ENCODE measurements around the gene CCDC144A.
"Not testable (repeated sequence)": the region's sequence is repeated elsewhere in the genome, so short reads cannot be mapped to it uniquely, and the experiment has no call there.

Gene CCDC144A, protein sequence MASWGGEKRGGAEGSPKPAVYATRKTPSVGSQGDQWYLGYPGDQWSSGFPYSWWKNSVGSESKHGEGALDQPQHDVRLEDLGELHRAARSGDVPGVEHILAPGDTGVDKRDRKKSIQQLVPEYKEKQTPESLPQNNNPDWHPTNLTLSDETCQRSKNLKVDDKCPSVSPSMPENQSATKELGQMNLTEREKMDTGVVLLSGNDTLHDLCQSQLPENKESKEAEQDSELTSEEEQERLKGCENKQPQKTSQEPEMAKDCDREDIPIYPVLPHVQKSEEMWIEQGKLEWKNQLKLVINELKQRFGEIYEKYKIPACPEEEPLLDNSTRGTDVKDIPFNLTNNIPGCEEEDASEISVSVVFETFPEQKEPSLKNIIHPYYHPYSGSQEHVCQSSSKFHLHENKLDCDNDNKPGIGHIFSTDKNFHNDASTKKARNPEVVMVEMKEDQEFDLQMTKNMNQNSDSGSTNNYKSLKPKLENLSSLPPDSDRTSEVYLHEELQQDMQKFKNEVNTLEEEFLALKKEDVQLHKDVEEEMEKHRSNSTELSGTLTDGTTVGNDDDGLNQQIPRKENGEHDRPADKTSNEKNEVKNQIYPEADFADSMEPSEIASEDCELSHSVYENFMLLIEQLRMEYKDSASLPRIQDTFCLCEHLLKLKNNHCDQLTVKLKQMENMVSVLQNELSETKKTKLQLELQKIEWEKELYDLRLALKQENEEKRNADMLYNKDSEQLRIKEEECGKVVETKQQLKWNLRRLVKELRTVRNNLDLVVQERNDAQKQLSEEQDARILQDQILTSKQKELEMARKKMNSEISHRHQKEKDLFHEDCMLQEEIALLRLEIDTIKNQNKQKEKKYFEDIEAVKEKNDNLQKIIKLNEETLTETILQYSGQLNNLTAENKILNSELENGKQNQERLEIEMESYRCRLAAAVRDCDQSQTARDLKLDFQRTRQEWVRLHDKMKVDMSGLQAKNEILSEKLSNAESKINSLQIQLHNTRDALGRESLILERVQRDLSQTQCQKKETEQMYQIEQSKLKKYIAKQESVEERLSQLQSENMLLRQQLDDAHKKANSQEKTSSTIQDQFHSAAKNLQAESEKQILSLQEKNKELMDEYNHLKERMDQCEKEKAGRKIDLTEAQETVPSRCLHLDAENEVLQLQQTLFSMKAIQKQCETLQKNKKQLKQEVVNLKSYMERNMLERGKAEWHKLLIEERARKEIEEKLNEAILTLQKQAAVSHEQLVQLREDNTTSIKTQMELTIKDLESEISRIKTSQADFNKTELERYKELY (N-terminal part only)

DNA sequence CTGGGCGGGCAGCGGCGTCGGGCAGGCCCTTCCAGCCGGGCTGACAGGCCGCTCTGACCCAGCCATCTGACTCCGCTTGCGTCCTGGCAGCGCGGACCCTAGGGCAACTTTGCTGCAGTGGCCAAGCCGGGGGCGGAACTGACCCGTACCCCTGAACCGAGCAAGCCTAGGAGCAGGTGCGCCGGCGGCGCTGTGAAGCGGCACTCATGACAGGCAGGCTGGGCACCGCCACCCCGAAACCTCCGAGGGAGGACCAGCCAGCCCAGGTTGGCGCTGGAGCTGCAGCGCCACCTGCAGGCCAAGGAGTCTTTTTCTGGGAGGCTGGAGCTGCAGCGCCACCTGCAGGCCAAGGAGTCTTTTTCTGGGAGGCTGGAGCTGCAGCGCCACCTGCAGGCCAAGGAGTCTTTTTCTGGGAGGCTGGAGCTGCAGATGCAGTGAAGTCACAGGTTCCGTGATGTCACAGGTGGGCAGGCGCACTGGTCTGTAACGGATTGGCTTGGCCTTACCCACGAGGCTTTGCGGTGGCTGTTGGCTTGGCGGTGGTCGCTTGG is at the start of gene CCDC144A:
TSS of gene CCDC144A (plus strand) at position 511 of the 551 bp plus-strand sequence. CDS start 160 bp downstream, outside the sequence.
- DNase-seq (ENCODE audit: low read depth in 3 of 3), result peak in 2 of 3 experiments; percentile 32 to 52

DNA sequence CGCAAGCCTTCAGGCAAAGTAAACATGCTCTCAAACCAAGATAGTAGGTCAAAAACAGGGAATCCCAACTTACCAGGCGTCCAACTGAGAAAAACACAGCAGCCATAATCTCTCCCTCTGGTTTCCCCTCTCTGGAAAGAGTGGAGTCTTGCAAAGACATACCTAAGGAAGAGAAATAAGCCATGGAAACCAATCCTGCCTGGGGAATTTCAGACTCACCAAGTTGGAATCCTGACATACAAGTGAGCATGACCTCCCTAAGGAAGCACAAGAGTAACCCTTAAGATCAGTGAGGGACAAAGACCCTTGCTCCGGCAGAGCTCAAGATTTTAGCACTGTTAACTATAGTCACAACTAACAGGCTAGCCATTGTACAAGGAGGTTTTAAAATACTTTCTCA is 40.5 kb upstream of the CCDC144A start:
- no peak for DNase-seq (ENCODE audit: low read depth in 3 of 3)

DNA sequence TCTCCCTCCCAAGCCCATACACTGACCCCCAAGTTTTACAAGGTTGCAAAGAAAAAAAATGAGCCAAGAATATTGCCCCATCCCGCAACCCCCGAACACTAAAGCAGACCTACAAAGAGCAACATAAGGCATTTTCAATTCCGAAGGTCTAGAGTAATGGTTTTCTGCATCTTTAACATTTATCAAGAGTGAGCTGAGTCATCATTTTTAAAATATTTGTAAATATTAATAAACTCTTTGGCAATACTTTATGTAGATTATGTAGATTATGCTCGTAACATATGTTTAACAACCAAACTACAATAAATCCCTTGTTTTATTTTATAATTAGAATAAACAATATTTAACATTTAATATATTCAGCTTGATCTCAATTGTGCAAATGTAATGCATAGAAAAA is 37.8 kb upstream of the CCDC144A start:
- no peak for DNase-seq (ENCODE audit: low read depth in 3 of 3)

DNA sequence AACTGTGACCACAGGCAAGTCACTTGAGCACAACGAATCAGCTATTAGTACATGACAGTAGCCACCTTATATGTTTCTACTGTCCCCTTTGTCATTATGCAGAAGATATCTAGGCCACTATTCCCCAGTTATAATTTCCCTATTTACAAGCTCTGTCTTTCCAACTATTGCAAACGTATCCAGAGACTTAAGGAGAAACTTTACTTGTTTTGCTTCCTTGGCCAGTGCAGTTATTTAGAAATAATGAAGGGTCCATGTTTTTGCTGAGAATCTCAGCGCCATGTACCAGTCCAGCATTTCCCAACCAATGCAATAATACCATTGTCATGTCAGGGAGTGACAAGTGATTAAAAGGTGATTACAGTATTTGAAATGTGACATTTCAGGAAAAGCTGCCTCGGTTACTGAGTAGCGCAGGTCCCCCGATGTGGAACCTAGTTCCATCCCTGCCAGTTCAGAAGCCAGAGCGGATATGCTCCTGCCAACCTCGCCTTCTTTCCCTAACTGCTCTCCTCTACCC is 37.1 kb upstream of the CCDC144A start:
- DNase-seq (ENCODE audit: low read depth in 3 of 3), result no peak

DNA sequence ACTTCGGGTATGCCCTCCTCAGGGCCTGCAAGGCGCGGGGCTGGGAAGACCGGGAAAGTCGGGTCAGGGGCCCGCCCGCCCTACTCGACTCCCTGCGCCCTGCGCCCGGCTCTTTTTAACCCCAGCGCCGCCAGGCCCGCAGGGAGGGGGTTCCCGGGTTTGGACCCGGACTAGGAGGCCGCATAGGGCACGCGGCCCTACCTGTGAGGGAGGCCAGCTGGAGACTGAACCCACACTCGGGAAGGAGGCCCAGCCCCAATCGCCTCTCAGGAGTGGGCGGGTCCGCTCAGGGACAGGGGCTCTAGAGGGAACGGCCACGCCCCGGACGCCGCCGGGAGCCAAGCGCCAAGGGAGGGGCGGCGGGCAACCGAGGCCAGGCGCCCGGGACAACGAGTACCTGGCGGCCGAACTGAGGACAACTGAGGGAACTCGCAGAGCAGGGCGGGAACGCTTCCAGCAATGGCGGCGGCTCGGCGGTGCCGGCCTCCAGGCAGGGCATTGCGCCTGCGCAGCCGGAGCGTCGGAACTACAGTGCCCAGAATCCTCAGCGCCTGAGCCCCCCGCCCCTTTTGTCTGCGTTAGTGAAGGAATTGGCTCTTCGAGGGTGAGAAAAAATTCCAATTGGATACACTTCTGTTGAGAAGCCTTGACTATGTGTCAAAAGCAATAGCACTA is 36.5 kb upstream of the CCDC144A start, which contains the start of gene ZNF624:
TSS of gene ZNF624 (minus strand) at position 484 of the 675 bp plus-strand sequence.
- DNase-seq (ENCODE audit: low read depth in 3 of 3), result peak; percentile 72 to 83 (median 76)

DNA sequence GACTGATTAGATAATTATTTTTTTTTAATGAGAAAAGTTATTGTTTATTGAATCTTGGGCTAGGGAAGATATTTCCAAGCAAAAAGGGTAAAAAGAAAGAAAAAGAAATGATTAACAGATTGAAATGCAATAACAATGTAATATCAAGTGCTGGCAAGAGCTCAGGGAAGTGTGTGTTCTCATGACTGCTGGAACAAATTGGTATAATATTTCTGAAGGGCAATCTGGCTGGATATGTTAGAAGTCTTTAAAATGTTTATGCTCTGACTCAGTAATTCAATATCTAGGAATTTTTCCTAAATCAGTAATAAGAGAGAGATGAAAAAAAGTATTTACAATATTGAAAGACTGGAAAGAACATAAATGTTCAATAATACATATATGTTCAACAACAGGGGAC is 28.8 kb upstream of the CCDC144A start:
- no peak for DNase-seq (ENCODE audit: low read depth in 3 of 3)

DNA sequence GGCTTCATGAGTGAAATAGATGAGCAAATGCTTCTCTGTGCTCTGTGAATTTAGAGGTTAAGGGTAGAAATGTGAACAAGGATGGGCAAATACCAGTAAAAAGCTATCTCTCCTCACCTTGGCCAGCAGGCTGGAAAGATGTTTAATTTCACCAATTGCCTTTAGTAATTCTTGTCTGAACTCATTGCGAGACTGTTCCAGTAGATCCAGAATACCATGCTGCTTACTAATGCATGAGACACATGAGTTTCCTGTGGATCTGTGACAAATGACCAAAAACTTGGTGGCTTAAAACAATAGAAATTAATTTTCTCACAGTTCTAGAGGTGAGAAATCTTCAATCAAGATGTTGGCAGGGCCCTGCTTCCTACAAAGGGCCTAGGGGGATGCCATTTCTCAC is 27.1 kb upstream of the CCDC144A start:
- no peak for DNase-seq (ENCODE audit: low read depth in 3 of 3)

DNA sequence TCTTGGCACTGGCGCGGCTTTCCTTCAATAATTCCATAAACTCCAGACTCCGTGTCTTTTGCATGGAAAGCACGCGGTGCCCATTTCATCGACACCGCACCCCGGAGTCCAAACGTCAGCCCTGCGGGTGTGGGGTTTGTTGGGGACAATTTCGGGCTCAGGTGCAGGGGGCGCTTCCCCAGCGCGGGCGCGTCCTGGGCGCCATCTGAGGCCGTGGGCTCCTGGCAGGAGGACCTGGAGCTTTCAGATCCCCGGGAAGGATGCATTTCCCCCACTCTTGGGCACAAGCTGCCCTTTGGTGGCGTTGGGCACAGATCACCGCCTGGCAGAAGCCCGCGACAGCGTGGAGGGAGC is 23.5 kb upstream of the CCDC144A start:
- DNase-seq (ENCODE audit: low read depth in 3 of 3), result not testable (repeated sequence)

DNA sequence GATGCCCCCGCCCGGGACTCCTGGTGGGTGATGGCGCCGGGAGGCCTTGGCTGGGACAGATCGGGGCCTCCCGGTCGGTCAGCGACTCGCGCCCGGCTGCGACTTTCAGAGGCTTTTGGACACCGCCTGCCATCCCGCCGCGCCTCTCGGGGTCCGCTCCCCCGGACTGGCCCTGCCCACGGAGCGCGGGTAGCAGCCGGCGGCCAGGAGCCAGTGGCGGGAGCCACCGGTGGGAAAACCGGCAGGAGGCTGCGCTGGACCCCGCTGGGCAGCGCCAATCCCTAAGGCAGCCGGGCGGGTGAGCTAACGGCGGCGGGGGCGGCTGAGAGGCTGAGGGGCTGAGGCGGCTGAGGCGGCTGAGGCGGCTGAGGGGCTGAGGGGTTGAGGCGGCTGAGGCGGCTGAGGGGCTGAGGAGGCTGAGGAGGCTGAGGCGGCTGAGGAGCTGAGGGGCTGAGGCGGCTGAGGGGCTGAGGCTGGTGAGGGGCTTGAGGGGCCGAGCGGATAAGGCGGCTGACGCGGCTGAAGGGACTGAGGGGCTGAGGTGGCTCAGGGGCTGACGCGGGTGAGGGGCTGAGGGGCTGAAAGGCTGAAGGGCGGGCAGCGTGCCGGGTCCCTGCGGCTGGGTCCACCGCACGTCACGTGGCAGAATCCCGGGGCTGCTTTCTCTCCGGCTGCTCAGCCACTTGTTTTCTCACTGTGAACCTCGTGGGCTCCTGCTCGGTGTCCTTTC is 23.0 kb upstream of the CCDC144A start:
- DNase-seq (ENCODE audit: low read depth in 3 of 3), result not testable (repeated sequence)

DNA sequence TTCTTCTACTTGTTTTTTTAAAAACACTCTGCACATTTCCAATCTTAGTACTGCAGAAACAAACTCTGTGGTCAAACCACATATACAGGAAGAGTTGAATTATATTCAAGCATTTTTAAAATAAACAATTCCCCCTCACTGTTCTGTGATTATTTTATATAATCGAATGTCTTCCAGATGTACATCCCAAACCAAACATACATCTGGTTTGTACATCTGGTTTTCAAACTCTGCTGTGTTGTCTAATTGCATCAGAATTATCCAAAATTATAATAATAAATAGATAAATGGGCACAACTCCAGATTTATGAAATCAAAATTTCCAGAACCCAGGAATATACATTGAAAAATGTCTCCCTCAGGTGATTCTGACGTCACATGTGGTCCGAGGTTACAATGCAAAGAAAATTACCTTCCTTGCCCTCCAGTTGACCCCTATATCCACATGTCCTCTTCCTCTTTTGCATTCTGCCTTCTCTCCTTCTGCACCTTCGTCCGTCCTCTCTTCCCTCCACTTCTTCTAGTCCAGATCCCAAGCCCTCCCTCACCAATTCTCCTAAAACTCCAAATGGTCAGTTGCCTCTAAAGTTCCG is 13.3 kb upstream of the CCDC144A start:
- no peak for DNase-seq (ENCODE audit: low read depth in 3 of 3)

DNA sequence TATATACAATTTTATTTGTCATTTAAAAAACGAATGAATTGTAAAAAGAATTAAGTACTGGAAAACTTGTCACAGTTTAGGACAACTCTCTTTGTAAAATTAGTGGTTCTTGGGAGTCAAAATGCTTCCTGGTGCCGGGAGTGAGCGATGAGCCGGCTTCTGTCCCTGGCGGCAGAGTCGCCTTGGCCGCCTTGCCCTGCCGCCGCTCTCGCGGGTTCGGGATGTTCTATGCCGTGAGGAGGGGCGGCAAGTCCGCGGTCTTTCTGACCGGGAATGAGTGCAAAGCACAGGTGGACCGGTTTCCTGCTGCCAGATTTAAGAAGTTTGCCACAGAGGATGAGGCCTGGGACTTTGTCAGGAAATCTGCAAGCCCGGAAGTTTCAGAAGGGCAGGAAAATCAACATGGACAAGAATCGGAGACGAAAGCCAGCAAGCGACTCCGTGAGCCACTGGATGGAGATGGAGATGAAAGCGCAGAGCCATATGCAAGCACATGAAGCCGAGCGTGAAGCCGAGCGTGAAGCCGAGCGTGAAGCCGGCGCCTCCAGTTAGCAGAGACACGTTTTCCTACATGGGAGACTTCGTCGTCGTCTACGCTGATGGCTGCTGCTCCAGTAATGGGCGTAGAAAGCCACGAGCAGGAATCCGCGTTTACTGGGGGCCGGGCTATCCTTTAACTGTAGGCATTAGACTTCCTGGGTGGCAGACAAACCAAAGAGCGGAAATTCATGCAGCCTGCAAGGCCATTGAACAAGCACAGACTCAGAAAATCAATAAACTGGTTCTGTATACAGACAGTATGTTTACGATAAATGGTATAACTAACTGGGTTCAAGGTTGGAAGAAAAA is 6.5 kb upstream of the CCDC144A start:
- DNase-seq (ENCODE audit: low read depth in 3 of 3), result not testable (repeated sequence)

DNA sequence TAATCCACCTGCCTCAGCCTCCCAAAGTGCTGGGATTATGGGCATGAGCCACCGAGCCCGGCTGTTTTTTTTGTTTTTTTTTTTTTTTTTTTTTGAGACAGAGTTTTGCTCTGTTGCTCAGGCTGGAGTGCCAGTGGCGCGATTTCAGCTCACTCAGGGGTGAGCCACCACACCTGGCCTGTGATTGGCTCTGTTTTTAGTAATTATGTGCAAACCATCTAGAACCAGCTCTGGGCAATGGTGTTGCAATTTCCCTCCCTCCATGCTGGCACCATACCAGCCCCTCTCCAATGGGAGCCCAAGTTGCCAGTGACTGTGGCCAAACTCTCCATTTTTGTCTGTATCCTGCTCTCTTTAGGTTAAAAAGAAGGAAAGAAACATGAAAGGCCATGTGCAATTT is 4.0 kb upstream of the CCDC144A start:
- DNase-seq (ENCODE audit: low read depth in 3 of 3), result not testable (repeated sequence)

DNA sequence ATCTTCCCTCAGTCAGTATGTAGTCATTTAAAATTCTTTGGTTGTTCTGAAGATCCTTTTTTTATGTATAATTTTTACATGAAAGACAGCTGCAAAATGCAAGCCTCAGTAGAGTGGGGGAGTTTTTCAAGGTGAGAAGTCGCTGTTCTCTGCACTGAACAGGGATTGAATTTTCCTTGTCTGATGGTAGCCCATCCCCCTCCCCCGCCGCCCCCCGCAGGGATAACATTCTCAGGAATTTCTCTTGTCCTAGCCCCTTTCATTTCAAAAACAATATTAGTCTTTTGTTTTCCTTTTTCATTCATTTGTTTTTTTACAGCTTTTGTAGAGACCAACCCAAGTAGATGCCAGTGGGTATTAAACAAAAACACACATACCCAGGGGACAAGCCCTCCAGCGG is 2.9 kb upstream of the CCDC144A start:
- not testable (repeated sequence) for DNase-seq (ENCODE audit: low read depth in 3 of 3)

DNA sequence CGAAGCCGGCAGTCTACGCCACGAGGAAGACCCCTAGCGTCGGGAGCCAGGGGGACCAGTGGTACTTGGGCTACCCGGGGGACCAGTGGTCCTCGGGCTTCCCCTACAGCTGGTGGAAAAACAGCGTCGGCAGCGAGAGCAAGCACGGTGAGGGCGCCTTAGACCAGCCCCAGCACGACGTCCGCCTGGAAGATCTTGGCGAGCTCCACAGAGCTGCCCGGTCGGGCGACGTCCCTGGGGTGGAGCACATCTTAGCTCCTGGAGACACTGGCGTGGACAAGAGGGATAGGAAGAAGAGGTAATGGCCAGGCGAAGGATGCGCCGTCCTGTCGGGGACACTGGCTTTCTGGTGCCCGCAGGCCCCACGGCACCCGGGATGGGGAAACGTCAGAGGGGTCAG is 406 bp downstream of the CCDC144A start:
- not testable (repeated sequence) for DNase-seq (ENCODE audit: low read depth in 3 of 3)

DNA sequence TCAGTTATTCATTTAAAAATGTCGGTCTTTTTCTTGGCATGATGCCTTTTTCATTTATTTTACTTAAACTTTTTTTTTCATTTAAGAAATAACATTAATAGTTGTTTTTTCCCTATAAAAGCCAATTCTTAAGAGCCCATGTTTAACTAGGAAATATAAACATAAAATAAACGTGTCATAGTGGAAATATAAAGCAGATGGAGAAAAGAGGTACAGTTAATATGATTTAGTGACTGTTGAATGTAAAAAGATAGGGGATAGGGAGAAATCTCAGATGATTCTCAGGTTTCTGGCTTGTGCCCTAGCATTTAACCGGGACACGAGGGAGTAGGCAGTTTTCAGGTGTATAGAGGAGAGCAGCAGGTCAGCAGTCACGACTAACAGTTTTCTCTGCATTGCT is 7.6 kb downstream of the CCDC144A start:
- DNase-seq (ENCODE audit: low read depth in 3 of 3), result not testable (repeated sequence)

DNA sequence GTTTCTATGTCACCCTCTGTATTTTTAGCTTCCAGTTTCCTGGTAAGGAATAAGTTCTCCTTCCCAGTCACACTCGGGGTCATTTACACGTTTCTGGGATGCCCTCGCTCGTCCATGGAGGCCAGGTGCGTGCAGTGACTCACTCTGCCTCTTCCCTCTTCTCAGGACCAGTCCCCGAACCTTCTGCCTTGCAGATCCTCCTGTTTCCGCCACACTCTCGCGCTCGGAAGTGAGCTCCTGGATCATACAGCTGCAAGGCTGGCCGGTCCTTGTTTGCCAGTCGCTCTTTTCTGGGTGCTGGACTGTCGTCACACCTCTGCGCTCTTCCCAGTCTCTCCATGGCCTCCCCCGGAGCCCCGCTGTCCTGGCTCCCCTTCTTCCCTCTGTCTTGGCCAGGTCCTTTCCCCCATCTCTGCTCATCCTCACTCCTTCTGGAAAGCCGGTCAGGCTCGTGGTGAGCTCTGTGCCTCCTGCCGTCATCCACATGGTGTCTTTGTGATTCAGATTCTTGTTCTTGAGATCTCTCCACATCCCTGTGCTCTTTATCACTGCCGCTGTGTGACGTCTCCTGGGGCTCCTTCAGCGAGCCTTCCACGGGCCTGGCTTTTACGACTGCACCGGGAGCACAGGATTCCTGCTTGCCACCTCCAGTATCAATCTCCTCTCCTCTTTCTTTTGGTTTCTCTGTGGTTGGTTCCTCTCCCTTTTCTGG is 55.6 kb downstream of the CCDC144A start:
- DNase-seq (ENCODE audit: low read depth in 3 of 3), result not testable (repeated sequence)

DNA sequence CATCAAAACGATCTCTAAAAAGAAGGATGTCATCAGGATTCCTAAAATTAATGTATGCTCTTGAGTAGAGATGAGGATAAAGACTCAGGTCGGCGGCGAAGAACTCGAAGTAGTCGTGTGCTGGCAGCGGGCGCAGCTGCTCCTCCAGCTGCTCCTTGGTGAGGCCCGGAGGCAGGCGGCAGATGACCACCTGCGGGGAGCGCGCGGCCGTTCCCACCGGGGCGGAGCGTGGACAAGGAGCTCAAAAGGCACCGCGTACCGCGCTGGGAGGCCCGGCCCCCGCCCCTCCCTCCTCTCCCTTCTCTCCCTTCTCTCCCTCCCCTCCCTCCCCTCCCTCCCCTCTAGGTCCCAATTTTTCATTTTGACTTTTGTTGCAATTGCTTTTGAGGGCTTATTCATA is 56.5 kb downstream of the CCDC144A start:
- DNase-seq (ENCODE audit: low read depth in 3 of 3), result not testable (repeated sequence)

DNA sequence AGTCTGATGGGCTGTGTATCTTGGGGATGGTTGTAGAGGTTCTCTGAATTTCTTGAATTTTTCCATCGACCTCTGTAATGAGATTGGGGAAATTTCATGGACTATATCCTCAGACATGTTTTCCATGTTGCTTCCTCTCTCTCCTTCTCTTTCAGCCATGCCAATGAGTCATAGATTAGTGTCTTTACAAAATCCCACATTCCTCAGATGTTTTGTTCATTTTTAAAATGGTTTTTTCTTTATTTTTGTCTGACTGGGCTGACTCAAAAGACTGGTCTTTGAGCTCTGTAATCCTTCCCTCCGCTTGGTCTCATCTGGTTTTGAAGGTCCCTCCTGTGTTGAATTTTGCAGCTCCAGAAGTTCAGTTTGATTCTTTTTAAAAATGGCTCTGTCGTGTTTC is 60.5 kb downstream of the CCDC144A start:
- not testable (repeated sequence) for DNase-seq (ENCODE audit: low read depth in 3 of 3)

Data from stimulated activated CD4-positive, alpha-beta T cell treated with anti-CD3 and anti-CD28 coated beads, TNF-alpha, amount 100 ng/mL, for 4 hours (primary cell).